ENCODE data around the gene MAFG. TPM values are rescaled to one million over a fixed set of nuclear protein-coding genes. Genes with fewer than 3 reads are reported as not detected.

Gene MAFG
- total and polyA plus RNA-seq, 2 of the 13 experiments (the other 11 are each of a cell fraction or from before 2014, with no cell fraction given): 14.5 to 20.0 TPM

DNA sequence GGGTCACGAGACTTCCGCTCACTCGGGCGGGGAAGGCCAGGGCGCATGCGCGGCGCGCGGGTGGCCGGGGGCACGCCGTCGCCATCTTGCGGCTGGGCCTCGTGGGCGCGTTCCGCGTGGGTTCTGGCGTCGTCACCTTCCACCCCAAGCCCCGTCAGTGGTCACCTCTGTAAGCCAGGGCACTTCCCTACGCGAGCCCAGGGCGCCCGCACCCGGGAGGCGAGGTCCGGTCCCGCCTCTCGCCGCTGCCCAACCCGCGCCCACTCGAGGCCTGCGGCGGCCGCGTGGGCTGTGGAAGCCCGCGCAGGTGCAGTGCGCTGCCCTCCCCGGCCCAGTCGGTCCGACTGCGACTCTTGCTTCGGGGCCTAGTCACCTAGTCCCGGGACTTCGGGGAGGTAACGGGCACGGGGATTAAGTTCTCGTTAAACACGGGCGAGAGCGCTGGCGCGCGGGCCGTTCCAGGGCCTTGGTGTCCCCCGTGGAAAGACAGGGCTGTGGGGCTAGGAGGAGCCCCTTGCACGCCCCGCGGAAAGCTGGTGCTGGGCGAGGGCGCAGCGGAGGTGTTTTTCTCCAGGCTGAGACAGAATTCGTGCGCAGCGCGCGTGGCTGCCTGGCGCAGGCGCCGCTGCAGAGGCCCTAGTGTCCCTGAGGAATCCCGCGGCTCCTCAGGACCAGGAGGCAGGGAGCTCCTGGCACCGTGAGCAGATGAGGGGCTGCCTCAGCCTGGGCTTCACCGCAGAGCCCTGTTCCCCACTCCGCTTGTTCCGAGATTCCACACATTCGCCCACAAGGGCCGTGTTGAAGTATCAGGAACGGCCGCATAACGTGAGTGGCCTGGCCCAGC, 55.9 kb downstream of the MAFG start (continued):
- TF ChIP-seq ZKSCAN8 (CRISPR knock-in tag; IDR thresholded peaks at IDR 0.05; ENCODE audit: borderline replicate concordance): peak; percentile 26
- 0 out of 2 replicates have a peak, but pooled peaks have one; percentile 84 for TF ChIP-seq ZNF10 (CRISPR knock-in tag; IDR thresholded peaks at IDR 0.05; ENCODE audit: borderline replicate concordance, low read depth)
- TF ChIP-seq CHCHD3 (CRISPR knock-in tag; IDR thresholded peaks at IDR 0.05): peak; percentile 95
- peak; percentile 98 for TF ChIP-seq ZNF451 (CRISPR knock-in tag; IDR thresholded peaks at IDR 0.05)
- peak; percentile 90; the same call in 1 of the 2 replicates for TF ChIP-seq ZNF567 (CRISPR knock-in tag; IDR thresholded peaks at IDR 0.05; ENCODE audit: borderline replicate concordance)
- TF ChIP-seq PPARG (CRISPR knock-in tag; conservative IDR thresholded peaks at IDR 0.05): peak; percentile 35; the same call in 1 of the 2 replicates
- peak; percentile 78 for TF ChIP-seq ZFP90 (CRISPR knock-in tag; IDR thresholded peaks at IDR 0.05; ENCODE audit: borderline replicate concordance)
- TF ChIP-seq ZNF274 (CRISPR knock-in tag; IDR thresholded peaks at IDR 0.05): peak; percentile 95
- peak; percentile 31; the same call in 1 of the 2 replicates for TF ChIP-seq SNAI1 (CRISPR knock-in tag; IDR thresholded peaks at IDR 0.05; ENCODE audit: borderline replicate concordance)
- TF ChIP-seq ZNF232 (CRISPR knock-in tag; IDR thresholded peaks at IDR 0.05; ENCODE audit: borderline replicate concordance): peak; percentile 39
- peak; percentile 51; the same call in 1 of the 2 replicates for TF ChIP-seq RFX5 (IDR thresholded peaks at IDR 0.05; ENCODE audit: low read depth, low read length)
- peak; percentile 91; the same call in 1 of the 2 replicates for TF ChIP-seq IRX3 (CRISPR knock-in tag; IDR thresholded peaks at IDR 0.05; ENCODE audit: borderline replicate concordance, low read depth)
- peak; percentile 98 for TF ChIP-seq CSRNP1 (CRISPR knock-in tag; IDR thresholded peaks at IDR 0.05)
- peak; percentile 97 for TF ChIP-seq SMAD1 (CRISPR knock-in tag; IDR thresholded peaks at IDR 0.05; ENCODE audit: borderline replicate concordance, low read depth)
- TF ChIP-seq, protein P1, sequence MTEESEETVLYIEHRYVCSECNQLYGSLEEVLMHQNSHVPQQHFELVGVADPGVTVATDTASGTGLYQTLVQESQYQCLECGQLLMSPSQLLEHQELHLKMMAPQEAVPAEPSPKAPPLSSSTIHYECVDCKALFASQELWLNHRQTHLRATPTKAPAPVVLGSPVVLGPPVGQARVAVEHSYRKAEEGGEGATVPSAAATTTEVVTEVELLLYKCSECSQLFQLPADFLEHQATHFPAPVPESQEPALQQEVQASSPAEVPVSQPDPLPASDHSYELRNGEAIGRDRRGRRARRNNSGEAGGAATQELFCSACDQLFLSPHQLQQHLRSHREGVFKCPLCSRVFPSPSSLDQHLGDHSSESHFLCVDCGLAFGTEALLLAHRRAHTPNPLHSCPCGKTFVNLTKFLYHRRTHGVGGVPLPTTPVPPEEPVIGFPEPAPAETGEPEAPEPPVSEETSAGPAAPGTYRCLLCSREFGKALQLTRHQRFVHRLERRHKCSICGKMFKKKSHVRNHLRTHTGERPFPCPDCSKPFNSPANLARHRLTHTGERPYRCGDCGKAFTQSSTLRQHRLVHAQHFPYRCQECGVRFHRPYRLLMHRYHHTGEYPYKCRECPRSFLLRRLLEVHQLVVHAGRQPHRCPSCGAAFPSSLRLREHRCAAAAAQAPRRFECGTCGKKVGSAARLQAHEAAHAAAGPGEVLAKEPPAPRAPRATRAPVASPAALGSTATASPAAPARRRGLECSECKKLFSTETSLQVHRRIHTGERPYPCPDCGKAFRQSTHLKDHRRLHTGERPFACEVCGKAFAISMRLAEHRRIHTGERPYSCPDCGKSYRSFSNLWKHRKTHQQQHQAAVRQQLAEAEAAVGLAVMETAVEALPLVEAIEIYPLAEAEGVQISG (CRISPR knock-in tag; IDR thresholded peaks at IDR 0.05): peak; percentile 88
- TF ChIP-seq ZNF430 (CRISPR knock-in tag; IDR thresholded peaks at IDR 0.05): peak; percentile 87
- peak; percentile 89 for TF ChIP-seq ZNF766 (CRISPR knock-in tag; IDR thresholded peaks at IDR 0.05; ENCODE audit: borderline replicate concordance)
- peak; percentile 98 for TF ChIP-seq AKAP8 (CRISPR knock-in tag; IDR thresholded peaks at IDR 0.05)
- TF ChIP-seq, protein P2, sequence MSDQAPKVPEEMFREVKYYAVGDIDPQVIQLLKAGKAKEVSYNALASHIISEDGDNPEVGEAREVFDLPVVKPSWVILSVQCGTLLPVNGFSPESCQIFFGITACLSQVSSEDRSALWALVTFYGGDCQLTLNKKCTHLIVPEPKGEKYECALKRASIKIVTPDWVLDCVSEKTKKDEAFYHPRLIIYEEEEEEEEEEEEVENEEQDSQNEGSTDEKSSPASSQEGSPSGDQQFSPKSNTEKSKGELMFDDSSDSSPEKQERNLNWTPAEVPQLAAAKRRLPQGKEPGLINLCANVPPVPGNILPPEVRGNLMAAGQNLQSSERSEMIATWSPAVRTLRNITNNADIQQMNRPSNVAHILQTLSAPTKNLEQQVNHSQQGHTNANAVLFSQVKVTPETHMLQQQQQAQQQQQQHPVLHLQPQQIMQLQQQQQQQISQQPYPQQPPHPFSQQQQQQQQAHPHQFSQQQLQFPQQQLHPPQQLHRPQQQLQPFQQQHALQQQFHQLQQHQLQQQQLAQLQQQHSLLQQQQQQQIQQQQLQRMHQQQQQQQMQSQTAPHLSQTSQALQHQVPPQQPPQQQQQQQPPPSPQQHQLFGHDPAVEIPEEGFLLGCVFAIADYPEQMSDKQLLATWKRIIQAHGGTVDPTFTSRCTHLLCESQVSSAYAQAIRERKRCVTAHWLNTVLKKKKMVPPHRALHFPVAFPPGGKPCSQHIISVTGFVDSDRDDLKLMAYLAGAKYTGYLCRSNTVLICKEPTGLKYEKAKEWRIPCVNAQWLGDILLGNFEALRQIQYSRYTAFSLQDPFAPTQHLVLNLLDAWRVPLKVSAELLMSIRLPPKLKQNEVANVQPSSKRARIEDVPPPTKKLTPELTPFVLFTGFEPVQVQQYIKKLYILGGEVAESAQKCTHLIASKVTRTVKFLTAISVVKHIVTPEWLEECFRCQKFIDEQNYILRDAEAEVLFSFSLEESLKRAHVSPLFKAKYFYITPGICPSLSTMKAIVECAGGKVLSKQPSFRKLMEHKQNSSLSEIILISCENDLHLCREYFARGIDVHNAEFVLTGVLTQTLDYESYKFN (CRISPR knock-in tag; conservative IDR thresholded peaks at IDR 0.05): peak; percentile 60

All from HepG2 (cell line).